SK-N-MC (cell line): ENCODE measurements around the gene SHC4.
A peak's percentile ranks its signal among the peaks of the same experiment; 100 is the strongest.

ENCODE experiments used
- DNase-seq: peaks from one replicate; pipeline ENCODE4 v3.0.0-alpha.2; 2011; ENCODE audit warnings: low read depth, low spot score
- H3K27ac ChIP-seq: fragments of 200-600 bp; sonication (generic); 2 replicates; pipeline ENCODE4 v1.5.1; 2016; ENCODE audit warnings: mixed run types
- H3K36me3 ChIP-seq: fragments of 200-600 bp; sonication (generic); 2 replicates; pipeline ENCODE4 v1.6.1; 2017; ENCODE audit warnings: antibody characterized with exemption, low read length, mixed read lengths; ENCODE audit not compliant: insufficient read depth
- H3K4me3 ChIP-seq: fragments of 200-600 bp; sonication (generic); 2 replicates; pipeline ENCODE4 v1.5.1; 2016
- H3K9ac ChIP-seq: fragments of 200-600 bp; sonication (generic); 2 replicates; pipeline ENCODE4 v1.8.0; 2017; ENCODE audit warnings: mixed run types, mixed read lengths; ENCODE audit not compliant: insufficient read length
- H3K9me3 ChIP-seq: fragments of 200-600 bp; sonication (generic); 2 replicates; pipeline ENCODE4 v1.6.1; 2017; ENCODE audit warnings: low read depth, mild to moderate bottlenecking, antibody characterized with exemption, low read length, moderate library complexity, mixed read lengths
- EZH2 ChIP-seq: fragments of 200-600 bp; sonication (generic); IDR thresholded peaks from one replicate; pipeline ENCODE4 v1.6.1; 2017; ENCODE audit warnings: antibody characterized with exemption
- FOXP2 ChIP-seq: optimal IDR thresholded peaks from 2 replicates; pipeline ENCODE3; 2011; ENCODE audit warnings: mild to moderate bottlenecking, moderate library complexity; ENCODE audit not compliant: insufficient read depth; ENCODE audit errors: extremely low read length, control extremely low read depth
- POLR2AphosphoS5 ChIP-seq: IDR thresholded peaks from 2 replicates; pipeline ENCODE4 v1.6.1; 2012; ENCODE audit warnings: mild to moderate bottlenecking, low read depth, low read length, borderline replicate concordance

The SHC4 gene

GRCh38 chr15:48869966-48870365 is 93.8 kb downstream of the SHC4 start:
- Histone ChIP-seq H3K36me3 (no peaks in the 10 kb centered on the region), H3K9me3 (no peaks in the 10 kb centered on the region), H3K27ac (no peak overlapping the region), H3K4me3 (no peak overlapping the region), H3K9ac (no peak overlapping the region)
- TF ChIP-seq POLR2AphosphoS5 (no peak), EZH2 (no peak), FOXP2 (no peak)
- no peak for DNase-seq

- Histone ChIP-seq H3K36me3 (no peaks in the 10 kb centered on the region), H3K27ac (no peak overlapping the region), H3K4me3 (peak overlapping the region; percentile 22; the same call in 1 of the 2 replicates), H3K9me3 (no peaks in the 10 kb centered on the region), H3K9ac (no peak overlapping the region)
- peak; percentile 44 for DNase-seq
- TF ChIP-seq FOXP2, result no peak
- no peak for TF ChIP-seq EZH2
- TF ChIP-seq POLR2AphosphoS5, result no peak
These were observed 95.2 kb downstream of the SHC4 start for GRCh38 chr15:48868536-48868935.

- TF ChIP-seq EZH2, result no peak
- TF ChIP-seq FOXP2, result no peak
- TF ChIP-seq POLR2AphosphoS5, result no peak
- H3K9ac ChIP-seq, result no peak overlapping the region
- no peak overlapping the region for H3K27ac ChIP-seq
- DNase-seq, result no peak
- no peaks in the 10 kb centered on the region for H3K36me3 ChIP-seq
- peak overlapping the region; percentile 22; the same call in 1 of the 2 replicates for H3K4me3 ChIP-seq
- no peaks in the 10 kb centered on the region for H3K9me3 ChIP-seq
These were observed 95.7 kb downstream of the SHC4 start for GRCh38 chr15:48868023-48868422.

GRCh38 chr15:48866141-48866563 is 97.6 kb downstream of the SHC4 start:
- Histone ChIP-seq H3K36me3 (no peaks in the 10 kb centered on the region), H3K9ac (no peak overlapping the region), H3K27ac (no peak overlapping the region), H3K9me3 (no peaks in the 10 kb centered on the region), H3K4me3 (no peak overlapping the region)
- no peak for TF ChIP-seq FOXP2
- no peak for TF ChIP-seq EZH2
- no peak for TF ChIP-seq POLR2AphosphoS5
- DNase-seq, result no peak

- no peak overlapping the region for H3K27ac ChIP-seq
- TF ChIP-seq EZH2, result no peak
- no peak for TF ChIP-seq POLR2AphosphoS5
- no peak for TF ChIP-seq FOXP2
- no peaks in the 10 kb centered on the region for H3K36me3 ChIP-seq
- no peak for DNase-seq
- H3K9ac ChIP-seq, result no peak overlapping the region
- H3K4me3 ChIP-seq, result peak overlapping the region; percentile 37; the same call in 1 of the 2 replicates
- no peaks in the 10 kb centered on the region for H3K9me3 ChIP-seq
These were observed 98.2 kb downstream of the SHC4 start for GRCh38 chr15:48865370-48866079.

- no peaks in the 10 kb centered on the region for H3K36me3 ChIP-seq
- TF ChIP-seq FOXP2 (no peak), POLR2AphosphoS5 (no peak), EZH2 (no peak)
- H3K4me3 ChIP-seq, result no peak overlapping the region
- no peak overlapping the region for H3K27ac ChIP-seq
- no peak overlapping the region for H3K9ac ChIP-seq
- DNase-seq, result no peak
- H3K9me3 ChIP-seq, result no peaks in the 10 kb centered on the region
These were observed 101.0 kb downstream of the SHC4 start for GRCh38 chr15:48862705-48863104.

- DNase-seq, result peak; percentile 63
- H3K36me3 ChIP-seq, result no peaks in the 10 kb centered on the region
- no peaks in the 10 kb centered on the region for H3K9me3 ChIP-seq
- H3K27ac ChIP-seq, result no peak overlapping the region
- no peak overlapping the region for H3K4me3 ChIP-seq
- TF ChIP-seq FOXP2, result no peak
- no peak for TF ChIP-seq POLR2AphosphoS5
- no peak for TF ChIP-seq EZH2
- H3K9ac ChIP-seq, result no peak overlapping the region
These were observed 101.8 kb downstream of the SHC4 start for GRCh38 chr15:48861813-48862431.

GRCh38 chr15:48859426-48859825 is 104.3 kb downstream of the SHC4 start:
- Histone ChIP-seq H3K4me3 (no peak overlapping the region), H3K9me3 (no peaks in the 10 kb centered on the region), H3K36me3 (no peaks in the 10 kb centered on the region), H3K9ac (no peak overlapping the region), H3K27ac (no peak overlapping the region)
- no peak for TF ChIP-seq EZH2
- TF ChIP-seq POLR2AphosphoS5, result no peak
- TF ChIP-seq FOXP2, result no peak
- no peak for DNase-seq

GRCh38 chr15:48858401-48858800 is 105.3 kb downstream of the SHC4 start:
- Histone ChIP-seq H3K4me3 (no peak overlapping the region), H3K9ac (no peak overlapping the region), H3K27ac (peak overlapping the region; percentile 58; the same call in 1 of the 2 replicates), H3K36me3 (no peaks in the 10 kb centered on the region), H3K9me3 (no peaks in the 10 kb centered on the region)
- DNase-seq, result no peak
- TF ChIP-seq POLR2AphosphoS5, result no peak
- TF ChIP-seq EZH2, result no peak
- no peak for TF ChIP-seq FOXP2
